ENCODE data around the gene CRYBG1.

DNA sequence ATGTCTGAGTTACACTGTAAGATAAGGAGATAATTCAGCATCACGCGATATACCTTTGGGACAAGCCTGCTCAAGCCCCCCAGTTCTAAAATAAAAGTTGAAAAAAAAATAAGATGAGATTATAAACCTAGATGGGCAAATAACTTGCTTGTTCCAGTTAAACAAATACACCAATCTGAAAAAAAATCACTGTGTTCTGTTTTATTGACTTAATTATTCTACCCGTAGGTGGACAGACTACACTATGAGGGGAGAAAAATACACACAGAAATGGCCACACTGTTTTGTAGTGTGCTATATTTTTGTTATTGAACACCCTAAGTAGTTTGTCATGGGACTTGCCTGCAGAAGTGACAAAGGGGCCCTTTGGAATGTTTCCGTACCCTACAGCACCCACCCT, 70.9 kb downstream of the CRYBG1 start:
- TF ChIP-seq POLR2AphosphoS5 (IDR thresholded peaks at IDR 0.05; ENCODE audit: borderline replicate concordance, low read depth, low read length) (no peak), EZH2 (IDR thresholded peaks at IDR 0.05) (no peak), FOXP2 (optimal IDR thresholded peaks at IDR 0.05; ENCODE audit: control extremely low read depth, extremely low read length, insufficient read depth) (no peak)

Data from SK-N-MC (cell line).